Spleen (tissue), 7 donors: Measurements from ENCODE around the gene DYTN.

Experiments
- POLR2AphosphoS5 ChIP-seq, 3 donors: sonication (generic); formaldehyde crosslinking; IDR thresholded peaks; one replicate each; pipeline ENCODE4 v1.5.1; 2017; ENCODE audit warnings: antibody characterized with exemption in 3 of 3
- TF ChIP-seq, protein P1 (sequence below), 11 experiments: fragments of 200-600 bp in 7 of 11; fragments of 450-650 bp in 4 of 11; sonication (generic) in 4 of 11; IDR thresholded peaks in 8 of 11; conservative IDR thresholded peaks in 3 of 11; 1 replicate in 7 of 11; 2 replicates in 4 of 11; pipeline versions ENCODE4 v1.4.0 to v1.8.0; 2016 to 2021; ENCODE audit warnings: antibody characterized with exemption in 11 of 11, inconsistent platforms in 4 of 11, mild to moderate bottlenecking in 1 of 11
- donor health status: DM: no; HTN: no; CAD: no; lungs with moderate emphysema.
- donor health status: DM: no; HTN: no; CAD: no.
- donor health status: DM: no; HTN: no; CAD: no.

GRCh38 chr2:206688453-206688852, 29.7 kb downstream of the DYTN start:
- TF ChIP-seq POLR2AphosphoS5 (IDR thresholded peaks at IDR 0.05), result no peak
- TF ChIP-seq, protein P1, sequence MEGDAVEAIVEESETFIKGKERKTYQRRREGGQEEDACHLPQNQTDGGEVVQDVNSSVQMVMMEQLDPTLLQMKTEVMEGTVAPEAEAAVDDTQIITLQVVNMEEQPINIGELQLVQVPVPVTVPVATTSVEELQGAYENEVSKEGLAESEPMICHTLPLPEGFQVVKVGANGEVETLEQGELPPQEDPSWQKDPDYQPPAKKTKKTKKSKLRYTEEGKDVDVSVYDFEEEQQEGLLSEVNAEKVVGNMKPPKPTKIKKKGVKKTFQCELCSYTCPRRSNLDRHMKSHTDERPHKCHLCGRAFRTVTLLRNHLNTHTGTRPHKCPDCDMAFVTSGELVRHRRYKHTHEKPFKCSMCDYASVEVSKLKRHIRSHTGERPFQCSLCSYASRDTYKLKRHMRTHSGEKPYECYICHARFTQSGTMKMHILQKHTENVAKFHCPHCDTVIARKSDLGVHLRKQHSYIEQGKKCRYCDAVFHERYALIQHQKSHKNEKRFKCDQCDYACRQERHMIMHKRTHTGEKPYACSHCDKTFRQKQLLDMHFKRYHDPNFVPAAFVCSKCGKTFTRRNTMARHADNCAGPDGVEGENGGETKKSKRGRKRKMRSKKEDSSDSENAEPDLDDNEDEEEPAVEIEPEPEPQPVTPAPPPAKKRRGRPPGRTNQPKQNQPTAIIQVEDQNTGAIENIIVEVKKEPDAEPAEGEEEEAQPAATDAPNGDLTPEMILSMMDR (IDR thresholded peaks at IDR 0.05 in 8 of 11, conservative IDR thresholded peaks at IDR 0.05 in 3 of 11), result no peak
